ENCODE results near the gene WDFY3.

DNA sequence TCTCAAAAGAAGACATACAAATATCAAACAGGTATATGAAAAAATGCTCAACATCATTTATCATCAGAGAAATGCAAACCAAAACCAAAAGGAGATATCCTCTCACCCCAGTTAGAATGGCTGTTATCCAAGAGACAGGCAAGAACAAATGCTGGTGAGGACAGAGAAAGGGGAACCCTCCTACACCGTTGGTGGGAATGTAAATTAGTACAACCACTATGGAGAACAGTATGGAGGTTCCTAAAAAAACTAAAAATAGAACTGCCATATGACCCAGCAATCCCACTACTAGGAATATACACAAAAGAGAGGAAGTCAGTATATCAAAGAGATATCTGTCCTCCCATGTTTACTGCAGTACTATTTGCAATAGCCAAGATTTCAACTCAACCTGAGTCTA is 300.1 kb downstream of the WDFY3 start:
- TF ChIP-seq POLR2AphosphoS5 (IDR thresholded peaks at IDR 0.05) (no peak), POLR2A (IDR thresholded peaks at IDR 0.05) (no peak)
